Measurements from ENCODE around the gene APOBEC4. TPM values are rescaled to one million over a fixed set of nuclear protein-coding genes. Genes with fewer than 3 reads are reported as not detected.
A peak's percentile ranks its signal among the peaks of the same experiment; 100 is the strongest.

APOBEC4 gene
- total RNA-seq, 1 donor from 2014 or later: not detected

GRCh38 chr1:183634429-183635065 lies 18.6 kb downstream of the APOBEC4 start:
- Histone ChIP-seq H3K4me2 (peak overlapping the region; percentile 94), H3K4me3 (peak overlapping the region; percentile 80), H3K36me3 (peaks cover 8% of the 10 kb centered on the region), H3F3A (ENCODE audit: low read depth) (peaks cover 24% of the 10 kb centered on the region), H4K20me1 (ENCODE audit: low read depth) (peaks cover 30% of the 10 kb centered on the region), H3K79me2 (ENCODE audit: low read depth) (peaks cover 37% of the 10 kb centered on the region), H3K9me3 (ENCODE audit: low read depth) (no peaks in the 10 kb centered on the region), H3K4me1 (peaks cover 28% of the 10 kb centered on the region), H3K27me3 (peaks cover 19% of the 10 kb centered on the region), H2AFZ (replicated peaks) (peak overlapping the region; percentile 45), H3K27ac (peak overlapping the region; percentile 61), H3K9ac (peak overlapping the region; percentile 45)
- Mint-ChIP-seq H3K27me3 (ENCODE audit: insufficient read depth, low read depth) (peaks cover 8% of the 10 kb centered on the region), H3K4me3 (peak overlapping the region; percentile 100), H3K9me3 (no peaks in the 10 kb centered on the region), H3K4me1 (peaks cover 45% of the 10 kb centered on the region), H3K27ac (peak overlapping the region; percentile 99), H3K36me3 (peaks cover 1% of the 10 kb centered on the region)
- no peak for DNase-seq (ENCODE audit: low spot score)
- TF ChIP-seq, protein P1, sequence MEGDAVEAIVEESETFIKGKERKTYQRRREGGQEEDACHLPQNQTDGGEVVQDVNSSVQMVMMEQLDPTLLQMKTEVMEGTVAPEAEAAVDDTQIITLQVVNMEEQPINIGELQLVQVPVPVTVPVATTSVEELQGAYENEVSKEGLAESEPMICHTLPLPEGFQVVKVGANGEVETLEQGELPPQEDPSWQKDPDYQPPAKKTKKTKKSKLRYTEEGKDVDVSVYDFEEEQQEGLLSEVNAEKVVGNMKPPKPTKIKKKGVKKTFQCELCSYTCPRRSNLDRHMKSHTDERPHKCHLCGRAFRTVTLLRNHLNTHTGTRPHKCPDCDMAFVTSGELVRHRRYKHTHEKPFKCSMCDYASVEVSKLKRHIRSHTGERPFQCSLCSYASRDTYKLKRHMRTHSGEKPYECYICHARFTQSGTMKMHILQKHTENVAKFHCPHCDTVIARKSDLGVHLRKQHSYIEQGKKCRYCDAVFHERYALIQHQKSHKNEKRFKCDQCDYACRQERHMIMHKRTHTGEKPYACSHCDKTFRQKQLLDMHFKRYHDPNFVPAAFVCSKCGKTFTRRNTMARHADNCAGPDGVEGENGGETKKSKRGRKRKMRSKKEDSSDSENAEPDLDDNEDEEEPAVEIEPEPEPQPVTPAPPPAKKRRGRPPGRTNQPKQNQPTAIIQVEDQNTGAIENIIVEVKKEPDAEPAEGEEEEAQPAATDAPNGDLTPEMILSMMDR (IDR thresholded peaks at IDR 0.05): no peak
- TF ChIP-seq EZH2 (IDR thresholded peaks at IDR 0.05) (no peak), EZH2phosphoT487 (IDR thresholded peaks at IDR 0.05) (no peak)

DNA sequence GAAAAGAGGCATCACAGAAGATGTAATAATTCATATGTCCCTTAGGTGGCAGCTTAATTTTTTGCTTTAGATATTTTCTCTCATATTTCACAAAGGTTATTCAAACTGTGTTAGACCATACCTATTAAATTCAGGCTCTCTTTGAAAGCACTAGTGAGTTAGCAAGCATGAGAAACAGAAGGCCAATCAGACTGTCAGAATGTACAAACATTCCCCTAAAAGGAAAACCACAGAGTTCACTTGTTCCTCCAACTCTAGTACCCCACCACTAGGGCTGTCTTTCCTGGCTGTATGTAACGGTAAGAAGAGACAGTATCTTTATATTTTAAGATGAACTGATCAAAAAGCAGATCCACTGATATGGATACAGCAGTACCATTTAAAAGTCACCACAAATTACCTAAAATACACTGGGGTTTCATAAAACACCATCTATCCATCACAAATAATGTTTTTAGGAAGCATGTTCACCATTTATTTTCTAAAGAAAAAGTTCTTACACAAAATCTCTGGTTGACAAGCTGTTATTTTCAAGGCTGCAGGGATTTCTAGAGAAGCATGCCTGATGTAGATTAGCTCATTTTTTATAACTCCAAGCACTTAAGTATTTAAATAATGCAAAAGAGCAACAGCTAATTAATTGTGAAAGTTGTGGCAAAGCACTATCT lies 19.3 kb downstream of the APOBEC4 start:
- Histone ChIP-seq H3K9me3 (ENCODE audit: low read depth) (no peaks in the 10 kb centered on the region), H3K4me1 (peaks cover 28% of the 10 kb centered on the region), H2AFZ (replicated peaks) (no peak overlapping the region), H3K4me3 (peak overlapping the region; percentile 80), H3K36me3 (peaks cover 14% of the 10 kb centered on the region), H3K4me2 (peak overlapping the region; percentile 94), H3K79me2 (ENCODE audit: low read depth) (peaks cover 37% of the 10 kb centered on the region), H3K9ac (peak overlapping the region; percentile 45), H4K20me1 (ENCODE audit: low read depth) (peaks cover 30% of the 10 kb centered on the region), H3F3A (ENCODE audit: low read depth) (peaks cover 24% of the 10 kb centered on the region), H3K27me3 (peaks cover 19% of the 10 kb centered on the region), H3K27ac (peak overlapping the region; percentile 7)
- Mint-ChIP-seq H3K9me3 (no peaks in the 10 kb centered on the region), H3K4me3 (peak overlapping the region; percentile 100), H3K27me3 (ENCODE audit: insufficient read depth, low read depth) (peaks cover 8% of the 10 kb centered on the region), H3K27ac (peak overlapping the region; percentile 95), H3K4me1 (peaks cover 45% of the 10 kb centered on the region), H3K36me3 (peaks cover 2% of the 10 kb centered on the region)
- no peak for TF ChIP-seq EZH2phosphoT487 (IDR thresholded peaks at IDR 0.05)
- TF ChIP-seq, protein P1 (IDR thresholded peaks at IDR 0.05): peak; percentile 53
- no peak for TF ChIP-seq EZH2 (IDR thresholded peaks at IDR 0.05)
- DNase-seq (ENCODE audit: low spot score): peak; percentile 51

DNA sequence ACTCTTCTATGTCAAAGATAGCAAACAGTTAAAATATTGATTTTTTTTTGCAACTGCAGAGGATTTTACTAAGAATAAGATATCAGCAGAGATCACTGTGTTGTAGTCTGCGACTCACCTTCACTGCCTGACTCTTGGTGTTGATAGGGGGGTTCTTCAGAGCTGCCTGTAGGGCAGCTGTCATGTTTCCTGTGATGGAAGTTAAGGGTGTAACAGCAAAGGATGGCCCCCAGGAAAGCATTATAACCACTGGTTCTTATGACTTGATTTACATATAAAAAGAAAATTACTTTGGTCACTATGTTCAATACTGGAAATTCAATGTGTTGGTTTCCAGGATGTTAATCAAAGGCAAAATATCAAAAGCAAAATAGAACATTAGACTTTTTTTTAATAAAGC lies 20.2 kb downstream of the APOBEC4 start:
- H3K4me1 Mint-ChIP-seq: peaks cover 41% of the 10 kb centered on the region
- peak overlapping the region; percentile 94 for H3K4me2 ChIP-seq
- peak overlapping the region; percentile 80 for H3K4me3 ChIP-seq
- TF ChIP-seq EZH2phosphoT487 (IDR thresholded peaks at IDR 0.05): no peak
- TF ChIP-seq, protein P1 (IDR thresholded peaks at IDR 0.05): no peak
- no peak for TF ChIP-seq EZH2 (IDR thresholded peaks at IDR 0.05)
- peaks cover 37% of the 10 kb centered on the region for H3K79me2 ChIP-seq (ENCODE audit: low read depth)
- peaks cover 20% of the 10 kb centered on the region for H3K36me3 ChIP-seq
- no peak overlapping the region for H2AFZ ChIP-seq (replicated peaks)
- peaks cover 8% of the 10 kb centered on the region for H3K27me3 Mint-ChIP-seq (ENCODE audit: insufficient read depth, low read depth)
- H3K9ac ChIP-seq: no peak overlapping the region
- DNase-seq (ENCODE audit: low spot score): no peak
- no peak overlapping the region for H3K27ac ChIP-seq
- peaks cover 30% of the 10 kb centered on the region for H4K20me1 ChIP-seq (ENCODE audit: low read depth)
- H3K4me3 Mint-ChIP-seq: peak overlapping the region; percentile 100
- H3K27me3 ChIP-seq: peaks cover 17% of the 10 kb centered on the region
- peaks cover 10% of the 10 kb centered on the region for H3K36me3 Mint-ChIP-seq
- H3K4me1 ChIP-seq: peaks cover 28% of the 10 kb centered on the region
- H3K27ac Mint-ChIP-seq: peak overlapping the region; percentile 95
- no peaks in the 10 kb centered on the region for H3K9me3 Mint-ChIP-seq
- peaks cover 24% of the 10 kb centered on the region for H3F3A ChIP-seq (ENCODE audit: low read depth)
- H3K9me3 ChIP-seq (ENCODE audit: low read depth): no peaks in the 10 kb centered on the region

Data from neural progenitor cell (in vitro differentiated cells).